KOPT-K1 (cell line): ENCODE measurements around the gene MORC3.
A peak's percentile ranks its signal among the peaks of the same experiment; 100 is the strongest.
"Not testable (repeated sequence)": the region's sequence is repeated elsewhere in the genome, so short reads cannot be mapped to it uniquely, and the experiment has no call there.

Experiments
- H3K27ac ChIP-seq: fragments of 200-600 bp; sonication (generic); 2 replicates; pipeline ENCODE4 v1.5.1; 2016; ENCODE audit warnings: antibody characterized with exemption, mild to moderate bottlenecking, low read depth, low read length; ENCODE audit not compliant: poor library complexity, severe bottlenecking
- H3K36me3 ChIP-seq: fragments of 200-600 bp; sonication (generic); 2 replicates; pipeline ENCODE4 v1.5.1; 2017; ENCODE audit warnings: antibody characterized with exemption, mild to moderate bottlenecking, low read length, moderate library complexity; ENCODE audit not compliant: insufficient read depth
- H3K9me3 ChIP-seq: fragments of 200-600 bp; sonication (generic); 2 replicates; pipeline ENCODE4 v1.5.1; 2017; ENCODE audit warnings: antibody characterized with exemption, low read length, mild to moderate bottlenecking; ENCODE audit not compliant: insufficient read depth, poor library complexity, severe bottlenecking

Gene MORC3

GRCh38 chr21:36316872-36317484 is 3.0 kb upstream of the MORC3 start:
- no peaks in the 10 kb centered on the region for H3K9me3 ChIP-seq
- H3K36me3 ChIP-seq, result no peaks in the 10 kb centered on the region
- H3K27ac ChIP-seq, result no peak overlapping the region

GRCh38 chr21:36319406-36319766 is 611 bp upstream of the MORC3 start:
- H3K9me3 ChIP-seq, H3K36me3 ChIP-seq: not testable (repeated sequence)
- peak overlapping the region; percentile 79 for H3K27ac ChIP-seq

- Histone ChIP-seq H3K27ac (peak overlapping the region; percentile 79), H3K9me3 (no peaks in the 10 kb centered on the region), H3K36me3 (peaks cover 21% of the 10 kb centered on the region)
Measured at GRCh38 chr21:36320421-36321324, 676 bp downstream of the MORC3 start.

- H3K27ac ChIP-seq, result peak overlapping the region; percentile 79
- H3K36me3 ChIP-seq, result peaks cover 21% of the 10 kb centered on the region
Measured at GRCh38 chr21:36321325-36322082, 1.5 kb downstream of the MORC3 start.

GRCh38 chr21:36322083-36322424 is 2.1 kb downstream of the MORC3 start:
- Histone ChIP-seq H3K36me3 (peaks cover 21% of the 10 kb centered on the region), H3K9me3 (no peaks in the 10 kb centered on the region), H3K27ac (peak overlapping the region; percentile 79)

More at GRCh38 chr21:36321325-36322082, 1.5 kb downstream of the MORC3 start:
- H3K9me3 ChIP-seq, result no peaks in the 10 kb centered on the region

GRCh38 chr21:36323032-36323431 is 3.0 kb downstream of the MORC3 start:
- no peak overlapping the region for H3K27ac ChIP-seq
- H3K9me3 ChIP-seq, result no peaks in the 10 kb centered on the region
- H3K36me3 ChIP-seq, result peaks cover 21% of the 10 kb centered on the region

GRCh38 chr21:36325373-36326010 is 5.5 kb downstream of the MORC3 start:
- no peaks in the 10 kb centered on the region for H3K9me3 ChIP-seq
- no peak overlapping the region for H3K27ac ChIP-seq
- H3K36me3 ChIP-seq, result peaks cover 30% of the 10 kb centered on the region

GRCh38 chr21:36330904-36331303 is 10.9 kb downstream of the MORC3 start:
- Histone ChIP-seq H3K9me3 (no peaks in the 10 kb centered on the region), H3K27ac (no peak overlapping the region), H3K36me3 (peaks cover 52% of the 10 kb centered on the region)

GRCh38 chr21:36337099-36337509 is 17.1 kb downstream of the MORC3 start:
- no peak overlapping the region for H3K27ac ChIP-seq
- no peaks in the 10 kb centered on the region for H3K9me3 ChIP-seq
- peaks cover 94% of the 10 kb centered on the region for H3K36me3 ChIP-seq

GRCh38 chr21:36338975-36339374 is 19.0 kb downstream of the MORC3 start:
- no peaks in the 10 kb centered on the region for H3K9me3 ChIP-seq
- peaks cover 98% of the 10 kb centered on the region for H3K36me3 ChIP-seq
- H3K27ac ChIP-seq, result no peak overlapping the region

GRCh38 chr21:36342581-36342980 is 22.6 kb downstream of the MORC3 start:
- H3K36me3 ChIP-seq, result peaks cover 98% of the 10 kb centered on the region
- not testable (repeated sequence) for H3K27ac ChIP-seq, H3K9me3 ChIP-seq

- H3K36me3 ChIP-seq, result peaks cover 98% of the 10 kb centered on the region
- H3K27ac ChIP-seq, result no peak overlapping the region
- H3K9me3 ChIP-seq, result no peaks in the 10 kb centered on the region
Measured at GRCh38 chr21:36344931-36345330, 24.9 kb downstream of the MORC3 start.

- no peak overlapping the region for H3K27ac ChIP-seq
Measured at GRCh38 chr21:36347278-36347961, 27.4 kb downstream of the MORC3 start.

GRCh38 chr21:36347962-36348328 is 27.9 kb downstream of the MORC3 start:
- Histone ChIP-seq H3K9me3 (no peaks in the 10 kb centered on the region), H3K36me3 (peaks cover 100% of the 10 kb centered on the region), H3K27ac (no peak overlapping the region)

More at GRCh38 chr21:36347278-36347961, 27.4 kb downstream of the MORC3 start:
- H3K36me3 ChIP-seq, result peaks cover 99% of the 10 kb centered on the region
- H3K9me3 ChIP-seq, result no peaks in the 10 kb centered on the region
